ENCODE results near the gene NPPA.

- TF ChIP-seq CTCF (IDR thresholded peaks at IDR 0.05) (no peak), POLR2A (IDR thresholded peaks at IDR 0.05) (no peak), EP300 (IDR thresholded peaks at IDR 0.05) (no peak)
These were observed 6.9 kb upstream of the NPPA start for GRCh38 chr1:11854519-11854918.

All from stomach (tissue), 4 donors.